Measurements from ENCODE around the gene FAF1.

- TF ChIP-seq POLR2A (IDR thresholded peaks at IDR 0.05): no peak
- TF ChIP-seq CTCF (IDR thresholded peaks at IDR 0.05): no peak
- no peak for TF ChIP-seq EP300 (IDR thresholded peaks at IDR 0.05; ENCODE audit: low read depth)
Measured at GRCh38 chr1:50852889-50853288, 107.2 kb downstream of the FAF1 start.

Data from transverse colon (tissue), 3 donors.